Panc1 (cell line): ENCODE measurements around the gene GPC6. TPM values are rescaled to one million over a fixed set of nuclear protein-coding genes. Genes with fewer than 3 reads are reported as not detected.

Source experiments
- ATAC-seq: fragments of 200-7000 bp; cut with Tn5 transposase; 2 replicates; pipeline ENCODE4 v1.9.1; 2020; ENCODE audit warnings: mild to moderate bottlenecking, moderate library complexity
- BruUV-seq: library from RNA; stranded (reverse); fragments of 400-500 nt; replicated peaks from 2 replicates; lab custom pipeline; 2021; lab: Mats Ljungman, UMichigan
- CTCF ChIA-PET: fragments of 300-600 bp; sonication (Branson Sonifier 250); formaldehyde crosslinking; loops from one replicate; lab custom pipeline; 2022; ENCODE audit warnings: antibody characterized with exemption; lab: Charles Lee
- POLR2A ChIA-PET: fragments of 300-600 bp; sonication (Branson Sonifier 250); formaldehyde crosslinking; loops from one replicate; lab custom pipeline; 2022; ENCODE audit warnings: antibody characterized with exemption; lab: Charles Lee
- DNase-seq: peaks from one replicate; pipeline ENCODE4 v3.0.0-alpha.2; 2010; ENCODE audit warnings: low read depth, low spot score
- H3K27ac ChIP-seq: 2 replicates; pipeline ENCODE4 v1.5.1; 2011; ENCODE audit warnings: mild to moderate bottlenecking, low read length, inconsistent platforms
- H3K27me3 ChIP-seq: fragments of 200-500 bp; sonication (Bioruptor generic); 2 replicates; pipeline ENCODE4 v1.6.0; 2014; ENCODE audit warnings: low read length, inconsistent platforms; ENCODE audit not compliant: control insufficient read depth, insufficient read depth
- H3K36me3 ChIP-seq: fragments of 200-500 bp; sonication (Bioruptor generic); 2 replicates; pipeline ENCODE4 v1.5.1; 2014; ENCODE audit warnings: inconsistent platforms, mild to moderate bottlenecking, low read length, moderate library complexity; ENCODE audit not compliant: control insufficient read depth, insufficient read depth
- H3K4me1 ChIP-seq: 2 replicates; pipeline ENCODE4 v1.5.1; 2011; ENCODE audit warnings: inconsistent platforms, mild to moderate bottlenecking, low read length, moderate library complexity; ENCODE audit not compliant: control insufficient read depth, insufficient read depth
- H3K4me3 ChIP-seq, 2 experiments: 2 replicates each; pipeline ENCODE4 v1.5.1; 2011 to 2012; ENCODE audit warnings: low read depth in 2 of 2, low read length in 2 of 2, mild to moderate bottlenecking in 2 of 2, inconsistent platforms in 1 of 2, moderate library complexity in 1 of 2
- H3K9me3 ChIP-seq: fragments of 200-500 bp; sonication (Bioruptor generic); 2 replicates; pipeline ENCODE4 v1.5.1; 2014; ENCODE audit warnings: low read depth, mild to moderate bottlenecking, inconsistent platforms, low read length, moderate library complexity; ENCODE audit not compliant: control insufficient read depth, insufficient read depth
- CTCF ChIP-seq: fragments of 450-650 bp; IDR thresholded peaks from 2 replicates; pipeline ENCODE4 v1.5.1; 2017; ENCODE audit warnings: mild to moderate bottlenecking
- POLR2AphosphoS5 ChIP-seq: IDR thresholded peaks from 2 replicates; pipeline ENCODE4 v1.6.1; 2012; ENCODE audit warnings: mild to moderate bottlenecking, low read depth, low read length, moderate library complexity
- REST ChIP-seq, 2 experiments: IDR thresholded peaks; 2 replicates each; pipeline ENCODE4 v1.6.1; 2011 to 2012; ENCODE audit warnings: low read depth in 2 of 2, control low read depth in 1 of 2, low read length in 1 of 2, mild to moderate bottlenecking in 1 of 2, moderate library complexity in 1 of 2; ENCODE audit not compliant: insufficient read depth in 1 of 2
- SIN3A ChIP-seq: IDR thresholded peaks from 2 replicates; pipeline ENCODE4 v1.6.1; 2012; ENCODE audit warnings: low read depth, mild to moderate bottlenecking, low read length, moderate library complexity, borderline replicate concordance; ENCODE audit not compliant: insufficient read depth
- TCF7L2 ChIP-seq: IDR thresholded peaks from 2 replicates; pipeline ENCODE4 v1.6.1; 2011; ENCODE audit warnings: mild to moderate bottlenecking, low read depth, low read length, inconsistent platforms
- in situ Hi-C: cut with HindIII; loops from 2 replicates; pipeline ENCODE4 v1.10.0; 2016; ENCODE audit warnings: low sequenced_read_pairs, low pct_unique_long_range_greater_than_20kb
- intact Hi-C: fragments of 100-400 bp; cut with micrococcal nuclease; formaldehyde crosslinking; loops from one replicate; pipeline ENCODE4 v1.10.0; 2022; ENCODE audit not compliant: unreplicated experiment
- total RNA-seq: library from RNA; stranded (reverse); gene quantifications from one replicate; pipeline ENCODE4 v1.2.1, GENCODE V29; 2021; ENCODE audit not compliant: unreplicated experiment

GPC6 gene
- total RNA-seq, 1 experiment from 2014 or later, result 4.8 TPM

GRCh38 chr13:94214975-94215374 is 988.4 kb downstream of the GPC6 start:
- ATAC-seq, result no peak
- TF ChIP-seq POLR2AphosphoS5 (no peak), CTCF (no peak), TCF7L2 (no peak), SIN3A (no peak), REST (IDR thresholded peaks at IDR 0.05; ENCODE audit: insufficient read depth in 1 of 2, low read depth in 2 of 2, low read length in 1 of 2) (no peak)
- intact Hi-C loops, result no loop called here
- Histone ChIP-seq H3K27me3 (no peaks in the 10 kb centered on the region), H3K36me3 (no peaks in the 10 kb centered on the region), H3K9me3 (no peaks in the 10 kb centered on the region), H3K4me3 (no peak overlapping the region), H3K4me1 (no peaks in the 10 kb centered on the region), H3K27ac (no peak overlapping the region)
- DNase-seq, result no peak
- in situ Hi-C loops, result no loop called here
- CTCF ChIA-PET, result no interaction called here
- POLR2A ChIA-PET, result no interaction called here
- no TSS peak for BruUV-seq

- DNase-seq (no peak), ATAC-seq (no peak)
- Histone ChIP-seq H3K27ac (no peak overlapping the region), H3K4me3 (no peak overlapping the region), H3K9me3 (no peaks in the 10 kb centered on the region), H3K4me1 (no peaks in the 10 kb centered on the region), H3K36me3 (no peaks in the 10 kb centered on the region), H3K27me3 (no peaks in the 10 kb centered on the region)
- intact Hi-C loops (no loop called here), in situ Hi-C loops (no loop called here)
- ChIA-PET POLR2A (no interaction called here), CTCF (no interaction called here)
- BruUV-seq, result no TSS peak
- TF ChIP-seq SIN3A, result no peak
- TF ChIP-seq REST (IDR thresholded peaks at IDR 0.05; ENCODE audit: insufficient read depth in 1 of 2, low read depth in 2 of 2, low read length in 1 of 2), result no peak
- no peak for TF ChIP-seq CTCF
- TF ChIP-seq TCF7L2, result no peak
- no peak for TF ChIP-seq POLR2AphosphoS5
These were observed 989.9 kb downstream of the GPC6 start for GRCh38 chr13:94216476-94216875.
